GM19351 (cell line): ENCODE measurements around the gene CDC42BPB.

Source experiments
- ATAC-seq: cut with Tn5 transposase; IDR thresholded peaks from one replicate; pipeline ENCODE4 v1.9.1; 2021; ENCODE audit warnings: mild to moderate bottlenecking, moderate library complexity; ENCODE audit not compliant: unreplicated experiment

CDC42BPB gene

DNA sequence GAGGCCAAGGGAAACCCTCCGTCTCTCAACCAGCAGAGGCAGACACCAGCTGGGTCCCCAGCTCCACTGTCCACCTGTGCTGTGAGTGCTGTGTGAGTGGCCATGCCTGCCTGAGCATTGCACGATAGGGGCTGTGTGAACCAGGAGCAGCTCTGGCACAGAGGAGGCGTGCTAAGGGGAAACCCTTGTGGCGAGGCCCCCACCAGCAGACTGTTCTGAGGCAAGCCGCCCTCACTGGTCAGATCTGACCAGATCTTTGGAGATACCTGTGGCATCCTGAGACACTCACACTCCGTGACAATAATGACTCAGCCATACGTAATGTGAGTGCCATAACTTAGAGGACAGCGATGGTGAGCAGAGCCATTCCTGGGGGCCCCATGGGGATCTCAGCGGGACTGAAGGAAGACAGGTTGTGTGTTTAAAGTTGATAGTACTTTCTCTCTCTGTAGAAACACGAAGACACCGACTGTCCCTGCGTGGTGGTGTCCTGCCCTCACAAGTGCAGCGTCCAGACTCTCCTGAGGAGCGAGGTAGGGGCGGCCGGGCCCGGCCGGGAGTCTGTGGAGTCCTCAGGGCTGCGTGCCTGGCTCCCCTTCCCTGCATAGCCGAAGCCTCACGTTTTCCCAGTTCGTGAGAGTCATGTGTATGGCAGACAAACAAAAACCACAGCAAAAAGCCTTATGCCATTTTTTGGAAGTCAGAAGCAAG, 171.5 kb downstream of the CDC42BPB start:
- no peak for ATAC-seq

DNA sequence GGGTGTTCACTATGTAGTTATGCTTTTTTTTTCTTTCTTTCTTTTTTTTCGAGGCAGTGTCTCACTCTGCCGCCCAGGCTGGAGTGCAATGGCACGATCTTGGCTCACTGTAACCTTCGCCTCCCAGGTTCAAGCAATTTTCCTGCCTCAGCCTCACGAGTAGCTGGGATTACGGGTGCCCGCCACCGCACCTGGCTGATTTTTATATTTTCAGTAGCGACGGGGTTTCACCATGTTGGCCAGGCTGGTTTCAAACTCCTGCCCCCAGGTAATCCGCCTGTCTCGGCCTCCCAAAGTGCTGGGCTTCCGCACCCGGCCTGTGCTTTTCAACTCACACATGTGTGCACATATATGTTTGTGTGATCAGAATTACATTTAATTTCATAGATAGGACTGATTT, 173.8 kb downstream of the CDC42BPB start:
- ATAC-seq, result no peak

- no peak for ATAC-seq
These were observed 174.2 kb downstream of the CDC42BPB start for GRCh38 chr14:102883089-102883541.
